Measurements from ENCODE around the gene ASGR1.

The ASGR1 gene

GRCh38 chr17:7216242-7217112 is 37.3 kb upstream of the ASGR1 start:
- no peak for DNase-seq (ENCODE audit: low read depth)

DNA sequence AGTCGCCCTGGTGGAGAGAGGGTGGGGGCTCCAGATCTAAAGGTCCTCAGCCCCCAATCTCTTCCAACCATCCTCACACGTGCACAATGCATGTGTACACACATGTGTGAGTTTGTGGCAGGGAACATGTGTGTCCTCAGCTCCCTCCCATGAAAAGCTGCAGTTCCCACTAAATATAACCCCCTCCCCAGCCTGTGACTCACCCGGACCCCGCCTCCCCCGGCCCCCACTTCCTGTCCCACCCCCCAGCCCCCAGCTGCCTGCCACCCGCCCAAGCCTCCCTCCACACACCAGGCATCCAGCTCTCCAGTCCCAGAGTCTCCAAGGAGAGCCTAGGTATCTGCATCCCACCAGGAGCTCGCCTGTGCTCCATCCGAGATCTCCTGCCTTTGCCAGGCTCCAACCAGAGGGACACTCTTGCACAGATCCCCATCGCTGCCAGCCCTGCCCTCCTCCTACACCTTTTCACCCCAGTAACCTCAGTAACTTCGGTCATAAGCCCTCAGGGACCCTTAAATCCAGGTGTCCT is 36.5 kb upstream of the ASGR1 start:
- no peak for DNase-seq (ENCODE audit: low read depth)

GRCh38 chr17:7215136-7215638 is 36.0 kb upstream of the ASGR1 start:
- no peak for DNase-seq (ENCODE audit: low read depth)

- DNase-seq (ENCODE audit: low read depth) = peak; percentile 100
These were observed 35.3 kb upstream of the ASGR1 start for GRCh38 chr17:7214300-7215135.

DNA sequence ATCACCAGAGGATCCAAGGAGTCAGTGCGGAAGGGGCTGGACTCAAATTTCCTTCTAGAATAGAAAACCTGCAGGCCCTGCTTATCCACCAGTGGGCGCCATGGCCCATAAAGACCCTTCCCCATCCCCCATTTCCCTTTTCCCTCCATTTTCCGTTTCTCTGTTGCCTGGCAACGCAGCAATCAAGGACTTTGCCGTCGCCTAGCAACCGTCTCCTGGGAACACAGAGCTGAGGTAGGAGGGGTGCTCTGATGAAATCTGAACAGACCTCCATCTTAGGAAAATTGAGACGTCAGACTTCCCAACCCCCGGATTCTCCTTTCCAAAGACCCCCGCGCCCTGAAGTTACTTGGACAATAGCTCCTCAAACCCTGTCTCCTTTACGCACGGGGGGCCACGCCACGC is 34.7 kb upstream of the ASGR1 start:
- peak; percentile 28 for DNase-seq (ENCODE audit: low read depth)

DNA sequence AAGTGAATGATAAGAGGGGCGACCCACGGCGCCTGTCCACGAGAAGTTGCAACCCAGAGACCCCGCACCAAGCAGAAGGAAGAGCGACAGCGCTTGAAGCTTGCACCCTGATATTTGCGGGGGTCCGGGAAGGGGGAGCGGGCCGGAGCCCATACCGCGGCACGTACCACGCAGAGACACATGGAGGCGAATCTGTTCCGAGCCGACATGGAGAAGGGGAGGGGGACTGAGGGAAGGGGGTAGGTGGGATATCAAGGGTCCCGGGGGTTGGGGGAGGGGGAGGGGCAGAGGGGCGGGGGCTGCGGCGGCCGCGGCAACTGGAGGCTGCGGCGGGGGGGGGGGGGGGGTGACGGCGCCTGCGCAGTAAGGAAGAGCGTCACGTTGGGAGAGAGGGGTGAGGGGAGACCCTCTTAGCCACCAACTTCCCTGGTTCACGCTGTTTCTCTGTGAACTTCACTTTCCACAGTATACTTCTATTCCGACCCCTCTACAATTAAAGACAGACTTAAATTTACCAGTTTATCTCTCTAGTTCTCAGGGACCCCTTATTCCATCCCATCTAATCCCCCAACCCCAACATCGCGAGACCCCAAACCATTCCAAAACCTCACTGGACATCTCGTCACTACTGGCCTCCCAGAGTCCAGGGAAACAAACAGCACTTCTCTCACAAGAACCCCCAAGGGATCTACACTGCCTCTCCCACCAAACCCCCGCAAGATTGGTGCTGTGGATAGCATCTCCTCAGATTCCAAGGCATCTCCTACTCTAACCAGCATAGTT is 32.5 kb upstream of the ASGR1 start:
- DNase-seq (ENCODE audit: low read depth) = no peak

GRCh38 chr17:7208754-7209460 is 29.7 kb upstream of the ASGR1 start:
- DNase-seq (ENCODE audit: low read depth) = no peak

DNA sequence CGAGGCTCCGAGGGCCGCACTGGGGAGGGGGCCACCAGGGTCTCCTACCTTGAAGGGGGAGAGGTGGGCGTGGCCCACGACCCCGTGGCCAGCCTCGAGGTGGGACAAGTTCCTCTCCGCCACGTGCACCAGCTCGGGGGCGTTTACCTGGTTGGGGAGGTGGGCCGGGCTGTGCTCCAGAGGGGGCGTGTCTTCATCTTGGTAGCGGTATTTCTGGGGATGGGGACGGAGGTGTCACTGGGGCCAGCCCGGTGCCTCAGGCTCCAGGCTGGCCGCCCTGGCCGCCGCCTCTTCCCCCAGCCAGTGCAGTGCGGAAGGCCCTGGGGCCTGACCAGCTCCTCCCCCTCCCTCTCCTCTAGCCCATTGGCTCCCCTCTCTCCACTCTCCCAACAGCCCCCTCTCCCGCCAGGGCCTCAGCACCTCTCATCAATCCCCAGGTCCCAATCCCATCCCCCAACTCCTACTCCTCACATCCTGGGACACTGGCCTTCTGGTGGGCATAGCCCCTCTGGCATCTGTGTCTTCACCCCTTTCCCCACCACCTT is 28.9 kb upstream of the ASGR1 start:
- DNase-seq (ENCODE audit: low read depth) = no peak

GRCh38 chr17:7207120-7208001 is 28.2 kb upstream of the ASGR1 start:
- no peak for DNase-seq (ENCODE audit: low read depth)

- DNase-seq (ENCODE audit: low read depth) = no peak
These were observed 26.4 kb upstream of the ASGR1 start for GRCh38 chr17:7205561-7205960.

- DNase-seq (ENCODE audit: low read depth) = peak; percentile 82
These were observed 25.8 kb upstream of the ASGR1 start for GRCh38 chr17:7204828-7205461.

- no peak for DNase-seq (ENCODE audit: low read depth)
These were observed 25.2 kb upstream of the ASGR1 start for GRCh38 chr17:7204336-7204735.

- DNase-seq (ENCODE audit: low read depth) = no peak
These were observed 24.2 kb upstream of the ASGR1 start for GRCh38 chr17:7203391-7203790.

DNA sequence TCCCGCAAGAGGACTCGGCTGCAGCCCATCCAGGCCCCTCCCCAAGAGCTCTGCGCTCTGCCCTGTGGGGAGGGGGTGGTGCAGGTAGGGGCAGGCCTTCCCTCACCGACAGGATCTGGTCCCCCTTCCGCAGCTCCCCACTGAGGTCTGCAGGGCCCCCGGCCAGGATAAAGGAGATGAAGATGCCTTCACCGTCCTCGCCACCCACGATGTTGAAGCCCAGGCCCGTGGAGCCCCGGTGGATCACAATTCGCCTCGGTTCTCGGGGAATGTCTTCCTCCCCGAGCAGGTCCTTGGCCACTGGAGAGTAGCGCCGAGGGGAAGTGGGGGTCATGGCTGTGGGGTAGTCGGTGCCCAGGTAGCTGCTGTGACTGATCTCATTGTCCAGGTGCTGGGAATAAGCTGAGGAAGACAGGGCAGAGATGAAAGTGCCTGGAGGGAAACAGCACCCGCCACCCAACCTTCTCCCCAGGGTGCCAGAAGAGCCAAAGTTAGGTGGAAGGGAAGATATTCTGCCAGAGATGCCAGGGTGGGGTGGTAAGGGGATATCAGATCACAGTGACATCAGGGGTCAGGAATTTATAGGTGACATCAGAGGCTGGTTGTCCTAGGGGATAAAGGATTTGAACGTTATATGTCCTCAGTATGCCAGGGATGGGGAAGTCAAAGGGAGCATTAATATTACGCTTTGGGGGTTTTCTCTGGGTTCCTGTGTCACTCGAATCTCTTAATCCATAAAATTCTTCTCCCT is 17.7 kb upstream of the ASGR1 start:
- DNase-seq (ENCODE audit: low read depth) = no peak

- no peak for DNase-seq (ENCODE audit: low read depth)
These were observed 16.8 kb upstream of the ASGR1 start for GRCh38 chr17:7195971-7196370.

- DNase-seq (ENCODE audit: low read depth) = no peak
These were observed 13.2 kb upstream of the ASGR1 start for GRCh38 chr17:7192271-7192937.

GRCh38 chr17:7191571-7192270 is 12.6 kb upstream of the ASGR1 start:
- no peak for DNase-seq (ENCODE audit: low read depth)
